Astrocyte of the spinal cord (primary cell): Measurements from ENCODE around the gene DDX55.

Source experiments
- DNase-seq: peaks from one replicate; pipeline ENCODE4 v3.0.0; 2011; ENCODE audit warnings: low read depth, low spot score
- H3K4me3 ChIP-seq: 2 replicates; pipeline ENCODE4 v1.5.1; 2011; ENCODE audit warnings: low read depth, mild to moderate bottlenecking, low read length, moderate library complexity
- CTCF ChIP-seq: IDR thresholded peaks from 2 replicates; pipeline ENCODE4 v1.5.1; 2012; ENCODE audit warnings: low read depth, mild to moderate bottlenecking, low read length, inconsistent platforms
- in situ Hi-C: cut with HindIII; loops from 2 replicates; pipeline ENCODE4 v1.10.0; 2017; ENCODE audit warnings: low sequenced_read_pairs

The DDX55 gene

GRCh38 chr12:123608182-123608581, 6.3 kb downstream of the DDX55 start:
- DNase-seq = no peak
- TF ChIP-seq CTCF = no peak
- in situ Hi-C loops = no loop called here
- no peak overlapping the region for H3K4me3 ChIP-seq

DNA sequence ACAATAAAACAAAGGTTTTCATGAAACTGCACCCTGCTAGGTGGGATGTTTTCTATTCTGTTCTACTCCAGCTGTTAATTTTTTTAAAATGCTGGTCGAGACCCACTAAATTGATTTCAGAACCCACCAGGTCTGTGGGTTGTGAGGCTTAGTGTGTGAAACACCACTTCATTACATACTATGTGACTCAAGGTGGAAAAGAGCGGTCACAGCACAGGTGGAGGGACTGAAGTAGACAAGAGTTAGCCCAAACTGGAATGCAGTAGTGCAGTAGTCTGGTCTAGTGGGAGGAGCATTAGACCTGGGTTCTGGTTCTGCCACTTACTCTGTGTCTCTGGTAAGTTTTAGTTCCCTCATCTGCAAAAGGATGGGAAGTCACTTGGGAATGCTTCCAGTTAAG, 12.2 kb downstream of the DDX55 start:
- in situ Hi-C loops = no loop called here
- no peak overlapping the region for H3K4me3 ChIP-seq
- TF ChIP-seq CTCF = no peak
- DNase-seq = no peak

DNA sequence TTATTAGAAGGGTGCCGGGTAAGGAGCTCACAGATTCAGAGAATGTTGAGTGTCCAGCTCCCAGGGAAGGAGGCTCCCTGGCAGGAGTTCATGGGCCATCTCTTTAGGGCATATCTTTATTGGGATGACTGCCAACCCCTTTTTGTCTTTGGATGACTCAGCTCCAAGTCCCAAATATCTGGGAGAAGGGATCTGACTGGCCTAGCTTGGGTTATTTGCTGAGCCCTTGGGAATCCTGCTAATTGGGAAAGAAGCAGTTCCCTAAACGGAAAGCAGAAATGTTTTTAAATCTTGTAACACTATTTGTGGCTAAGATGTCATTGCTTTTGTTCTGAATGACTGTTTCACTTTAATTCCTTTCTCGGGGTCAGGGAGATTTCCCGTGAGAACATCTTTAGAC, 12.6 kb downstream of the DDX55 start:
- H3K4me3 ChIP-seq = no peak overlapping the region

DNA sequence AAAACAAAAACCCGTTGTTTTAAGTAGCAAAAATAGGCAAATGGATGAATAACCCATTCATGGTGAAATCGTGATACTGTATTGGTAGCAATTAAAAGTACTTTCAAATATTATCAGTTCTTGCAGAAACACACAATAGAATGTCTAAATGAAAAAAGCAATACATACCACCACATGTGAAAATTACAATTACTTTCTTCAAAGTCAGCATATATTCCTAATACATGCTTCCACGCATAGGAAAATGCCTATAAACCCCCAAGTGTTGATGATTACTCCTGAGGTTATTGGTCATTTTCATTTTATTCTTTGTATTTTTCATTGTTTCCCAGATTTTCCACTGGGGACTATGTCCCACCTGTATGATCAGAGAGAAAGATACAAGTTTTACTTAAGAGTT, 15.2 kb downstream of the DDX55 start:
- in situ Hi-C loops = no loop called here
- TF ChIP-seq CTCF = no peak
- DNase-seq = no peak
- H3K4me3 ChIP-seq = no peak overlapping the region

More for the DNA sequence above, 12.6 kb downstream of the DDX55 start:
- no peak for DNase-seq
- in situ Hi-C loops = no loop called here
- TF ChIP-seq CTCF = no peak

DNA sequence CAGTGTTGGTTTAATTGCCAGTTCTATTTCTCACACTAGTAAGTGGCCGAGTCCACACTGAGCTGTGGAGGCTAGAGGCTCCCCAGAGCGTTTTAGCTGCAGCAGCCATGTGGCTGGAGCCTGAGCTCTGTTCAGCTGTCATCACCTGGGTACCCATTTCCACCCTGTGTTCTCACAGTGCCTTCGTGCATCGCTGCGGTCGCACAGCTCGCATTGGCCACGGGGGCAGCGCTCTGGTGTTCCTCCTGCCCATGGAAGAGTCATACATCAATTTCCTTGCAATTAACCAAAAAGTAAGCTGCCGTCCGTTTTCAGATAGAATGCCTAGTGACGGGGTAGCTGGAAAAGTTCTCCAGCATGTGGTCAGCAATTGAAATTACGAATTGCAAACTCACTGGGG, 15.7 kb downstream of the DDX55 start:
- no peak for DNase-seq
- no peak for TF ChIP-seq CTCF
- in situ Hi-C loops = no loop called here
- H3K4me3 ChIP-seq = no peak overlapping the region

GRCh38 chr12:123621101-123621500, 19.2 kb downstream of the DDX55 start:
- TF ChIP-seq CTCF = no peak
- no peak overlapping the region for H3K4me3 ChIP-seq
- in situ Hi-C loops = no loop called here
- no peak for DNase-seq
